Progenitor cell of endocrine pancreas (in vitro differentiated cells): Measurements from ENCODE around the gene VRK1. TPM values are rescaled to one million over a fixed set of nuclear protein-coding genes. Genes with fewer than 3 reads are reported as not detected.

Source experiments
- DNase-seq: peaks from one replicate; pipeline ENCODE4 v3.0.0; 2021; ENCODE audit warnings: low spot score; ENCODE audit not compliant: unreplicated experiment
- H3K27ac Mint-ChIP-seq: 2 replicates; pipeline ENCODE4 v1.8.0; 2021; ENCODE audit warnings: mild to moderate bottlenecking, moderate library complexity, mixed read lengths
- H3K27me3 Mint-ChIP-seq: 2 replicates; pipeline ENCODE4 v1.8.0; 2021; ENCODE audit warnings: mixed read lengths
- H3K36me3 Mint-ChIP-seq: 2 replicates; pipeline ENCODE4 v1.8.0; 2022; ENCODE audit warnings: mixed read lengths; ENCODE audit not compliant: insufficient read depth
- H3K4me1 Mint-ChIP-seq: 2 replicates; pipeline ENCODE4 v1.8.0; 2021; ENCODE audit warnings: low read depth, mixed read lengths
- H3K4me3 Mint-ChIP-seq: 2 replicates; pipeline ENCODE4 v1.8.0; 2021; ENCODE audit warnings: low read depth, mild to moderate bottlenecking, moderate library complexity, mixed read lengths
- H3K9me3 Mint-ChIP-seq: 2 replicates; pipeline ENCODE4 v1.8.0; 2021; ENCODE audit warnings: low read depth, mixed read lengths
- total RNA-seq: library from RNA; stranded (reverse); gene quantifications from 2 replicates; pipeline ENCODE4 v1.2.1, GENCODE V29; 2021
- TF ChIP-seq, protein P1 (sequence below): fragments of 200-600 bp; sonication (generic); IDR thresholded peaks from one replicate; pipeline ENCODE4 v1.5.0; 2021; ENCODE audit warnings: antibody characterized with exemption, mild to moderate bottlenecking; ENCODE audit not compliant: unreplicated experiment

VRK1 gene
- total RNA-seq, 1 donor from 2014 or later, result 33.3 TPM

DNA sequence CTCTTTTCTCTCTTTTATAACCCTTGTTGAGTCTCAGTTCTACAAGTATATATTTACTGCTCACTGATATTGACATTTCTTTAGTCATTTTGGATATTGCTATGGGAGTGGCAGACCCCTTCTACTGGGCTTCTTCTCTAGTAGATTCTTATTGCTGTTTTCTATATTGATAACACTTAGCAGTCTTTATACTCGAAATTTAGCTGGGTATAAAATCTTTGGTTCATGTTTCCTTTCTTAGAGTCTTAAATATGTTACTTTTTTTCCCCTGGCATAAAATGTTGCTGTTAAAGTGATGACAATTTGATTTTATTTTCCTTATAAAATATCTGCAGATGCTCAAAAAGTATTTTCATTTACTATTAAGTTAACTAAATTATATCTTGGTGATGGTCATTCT, 32.6 kb downstream of the VRK1 start:
- TF ChIP-seq, protein P1, sequence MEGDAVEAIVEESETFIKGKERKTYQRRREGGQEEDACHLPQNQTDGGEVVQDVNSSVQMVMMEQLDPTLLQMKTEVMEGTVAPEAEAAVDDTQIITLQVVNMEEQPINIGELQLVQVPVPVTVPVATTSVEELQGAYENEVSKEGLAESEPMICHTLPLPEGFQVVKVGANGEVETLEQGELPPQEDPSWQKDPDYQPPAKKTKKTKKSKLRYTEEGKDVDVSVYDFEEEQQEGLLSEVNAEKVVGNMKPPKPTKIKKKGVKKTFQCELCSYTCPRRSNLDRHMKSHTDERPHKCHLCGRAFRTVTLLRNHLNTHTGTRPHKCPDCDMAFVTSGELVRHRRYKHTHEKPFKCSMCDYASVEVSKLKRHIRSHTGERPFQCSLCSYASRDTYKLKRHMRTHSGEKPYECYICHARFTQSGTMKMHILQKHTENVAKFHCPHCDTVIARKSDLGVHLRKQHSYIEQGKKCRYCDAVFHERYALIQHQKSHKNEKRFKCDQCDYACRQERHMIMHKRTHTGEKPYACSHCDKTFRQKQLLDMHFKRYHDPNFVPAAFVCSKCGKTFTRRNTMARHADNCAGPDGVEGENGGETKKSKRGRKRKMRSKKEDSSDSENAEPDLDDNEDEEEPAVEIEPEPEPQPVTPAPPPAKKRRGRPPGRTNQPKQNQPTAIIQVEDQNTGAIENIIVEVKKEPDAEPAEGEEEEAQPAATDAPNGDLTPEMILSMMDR, result no peak
- H3K36me3 Mint-ChIP-seq, result peaks cover 11% of the 10 kb centered on the region
- H3K9me3 Mint-ChIP-seq, result peaks cover 18% of the 10 kb centered on the region
- H3K4me3 Mint-ChIP-seq, result no peak overlapping the region
- DNase-seq, result no peak
- H3K27me3 Mint-ChIP-seq, result no peaks in the 10 kb centered on the region
- peaks cover 9% of the 10 kb centered on the region for H3K4me1 Mint-ChIP-seq
- H3K27ac Mint-ChIP-seq, result no peak overlapping the region

DNA sequence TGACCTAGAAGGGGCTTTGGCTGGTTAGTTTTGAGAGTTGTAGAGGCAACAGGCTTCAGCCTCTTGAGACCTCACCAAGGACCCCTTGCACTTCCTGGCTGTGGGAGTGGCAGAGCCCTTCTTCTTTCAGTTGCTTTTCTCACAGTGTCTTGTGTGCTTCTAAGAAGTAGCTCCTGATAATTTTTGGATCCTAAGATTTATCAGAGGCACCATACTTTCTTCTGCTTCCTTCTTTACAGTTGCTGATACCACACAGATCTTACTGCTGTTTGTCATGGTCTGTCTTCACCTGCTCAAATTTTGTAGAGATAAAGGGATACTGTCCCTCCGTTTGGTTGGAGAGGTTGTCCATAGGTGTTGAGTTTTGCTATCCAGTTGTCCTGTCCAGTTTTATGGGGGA, 33.8 kb downstream of the VRK1 start:
- Mint-ChIP-seq H3K36me3 (peaks cover 11% of the 10 kb centered on the region), H3K4me1 (peaks cover 9% of the 10 kb centered on the region), H3K27ac (no peak overlapping the region), H3K9me3 (peaks cover 18% of the 10 kb centered on the region), H3K27me3 (no peaks in the 10 kb centered on the region), H3K4me3 (no peak overlapping the region)
- TF ChIP-seq, protein P1, result no peak
- DNase-seq, result no peak

DNA sequence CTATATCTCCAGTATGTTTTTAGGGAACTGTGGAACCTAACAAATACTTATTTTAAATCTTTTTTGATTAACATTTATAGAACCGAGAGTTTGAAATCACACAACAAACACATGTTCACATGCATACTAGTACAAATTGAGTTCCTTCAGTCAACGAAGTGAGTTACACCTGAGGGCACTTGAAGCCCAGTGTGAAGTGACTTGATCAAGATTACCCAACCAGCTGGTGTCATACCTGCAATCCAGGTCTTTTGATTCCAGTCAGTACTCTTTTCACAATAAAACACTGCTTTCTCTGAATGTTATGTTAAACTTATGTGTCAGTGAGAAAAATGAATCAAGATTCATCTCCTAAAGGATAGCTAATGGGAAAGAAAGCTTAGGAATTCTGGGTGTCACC, 35.2 kb downstream of the VRK1 start:
- Mint-ChIP-seq H3K4me1 (peaks cover under 1% of the 10 kb centered on the region), H3K36me3 (peaks cover 11% of the 10 kb centered on the region), H3K9me3 (peaks cover 18% of the 10 kb centered on the region), H3K27ac (no peak overlapping the region), H3K4me3 (no peak overlapping the region), H3K27me3 (no peaks in the 10 kb centered on the region)
- no peak for DNase-seq
- TF ChIP-seq, protein P1, result no peak

DNA sequence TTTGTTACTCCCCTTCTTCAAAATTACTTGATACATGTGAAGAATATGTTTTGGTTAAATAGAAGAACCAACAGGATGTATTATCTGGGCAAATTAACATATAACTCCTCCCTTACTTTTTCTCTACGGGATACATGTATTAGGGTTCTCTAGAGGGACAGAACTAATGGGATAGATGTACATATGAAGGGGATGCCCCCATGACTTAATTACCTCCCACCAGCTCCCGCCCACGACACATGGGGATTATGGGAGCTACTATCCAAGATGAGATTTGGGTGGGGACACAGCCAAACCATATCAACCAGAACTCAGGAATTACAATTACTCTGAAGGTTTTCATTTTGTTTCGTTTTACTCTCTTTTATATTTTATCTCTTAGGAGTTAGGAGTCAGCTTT, 41.3 kb downstream of the VRK1 start:
- Mint-ChIP-seq H3K27me3 (no peaks in the 10 kb centered on the region), H3K9me3 (no peaks in the 10 kb centered on the region), H3K4me1 (peaks cover 6% of the 10 kb centered on the region), H3K4me3 (no peak overlapping the region), H3K36me3 (peaks cover 7% of the 10 kb centered on the region), H3K27ac (no peak overlapping the region)
- TF ChIP-seq, protein P1, result no peak
- DNase-seq, result no peak

DNA sequence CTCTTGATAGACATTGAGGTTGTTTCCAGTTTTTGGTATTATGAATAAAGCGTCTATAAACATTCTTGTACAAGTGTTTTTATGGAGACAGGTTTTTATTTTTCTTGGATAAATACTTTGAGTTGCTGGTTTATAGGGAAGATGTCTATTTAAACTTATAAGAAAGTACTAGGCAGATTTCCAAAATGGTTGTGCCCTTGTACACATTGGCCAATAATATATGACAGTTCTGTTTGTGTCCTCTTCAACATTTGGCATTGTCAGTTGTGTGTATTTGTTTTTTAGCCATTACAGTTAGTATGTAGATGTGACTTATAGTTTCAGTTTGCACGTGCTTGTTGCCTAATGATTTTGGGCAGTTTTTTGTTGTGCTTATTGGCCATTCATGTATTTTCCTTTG, 42.1 kb downstream of the VRK1 start:
- Mint-ChIP-seq H3K4me1 (peaks cover 6% of the 10 kb centered on the region), H3K27ac (no peak overlapping the region), H3K36me3 (peaks cover 7% of the 10 kb centered on the region), H3K9me3 (no peaks in the 10 kb centered on the region), H3K27me3 (no peaks in the 10 kb centered on the region), H3K4me3 (no peak overlapping the region)
- TF ChIP-seq, protein P1, result no peak
- DNase-seq, result no peak

- TF ChIP-seq, protein P1, result no peak
- Mint-ChIP-seq H3K4me3 (no peak overlapping the region), H3K9me3 (no peaks in the 10 kb centered on the region), H3K27ac (no peak overlapping the region), H3K27me3 (no peaks in the 10 kb centered on the region), H3K4me1 (peaks cover 8% of the 10 kb centered on the region), H3K36me3 (peaks cover 15% of the 10 kb centered on the region)
- DNase-seq, result no peak
These were observed 46.0 kb downstream of the VRK1 start for GRCh38 chr14:96843137-96843536.
